HL-60 (cell line): ENCODE results near the gene CNOT11.
A peak's percentile ranks its signal among the peaks of the same experiment; 100 is the strongest.

Experiments
- DNase-seq, 2 experiments: peaks; one replicate each; pipeline ENCODE4 v3.0.0-alpha.2; 2010 to 2020; ENCODE audit warnings: low read depth in 1 of 2, low spot score in 1 of 2
- H3K27ac ChIP-seq: fragments of 250-450 bp; sonication (Bioruptor Pico); replicated peaks from 2 replicates; pipeline ENCODE4 v1.5.1; 2020; ENCODE audit warnings: mild to moderate bottlenecking, moderate library complexity
- H3K27me3 ChIP-seq: fragments of 250-450 bp; sonication (Bioruptor Pico); 2 replicates; pipeline ENCODE4 v1.5.1; 2021; ENCODE audit warnings: mild to moderate bottlenecking, moderate library complexity; ENCODE audit not compliant: insufficient read depth, poor library complexity, severe bottlenecking
- H3K4me3 ChIP-seq: replicated peaks from 2 replicates; pipeline ENCODE4 v1.5.1; 2011; ENCODE audit warnings: mild to moderate bottlenecking, control low read depth, low read length; ENCODE audit not compliant: insufficient read depth
- CTCF ChIP-seq: IDR thresholded peaks from one replicate; pipeline ENCODE4 v1.5.1; 2011; ENCODE audit warnings: low read length, control low read depth, inconsistent platforms; ENCODE audit not compliant: insufficient read depth
- GABPA ChIP-seq: IDR thresholded peaks from 2 replicates; pipeline ENCODE4 v1.6.1; 2012; ENCODE audit warnings: low read depth
- POLR2AphosphoS5 ChIP-seq: IDR thresholded peaks from 2 replicates; pipeline ENCODE4 v1.6.1; 2012; ENCODE audit warnings: low read depth
- REST ChIP-seq: IDR thresholded peaks from 2 replicates; pipeline ENCODE4 v1.6.1; 2012; ENCODE audit warnings: low read depth; ENCODE audit not compliant: insufficient replicate concordance
- SPI1 ChIP-seq: IDR thresholded peaks from 2 replicates; pipeline ENCODE4 v1.6.1; 2012; ENCODE audit warnings: low read depth, mild to moderate bottlenecking, borderline replicate concordance

CNOT11 gene

GRCh38 chr2:101303688-101304087, 51.0 kb downstream of the CNOT11 start:
- no peaks in the 10 kb centered on the region for H3K27me3 ChIP-seq
- no peak overlapping the region for H3K4me3 ChIP-seq
- no peak overlapping the region for H3K27ac ChIP-seq
- no peak for DNase-seq
- no peak for TF ChIP-seq REST

- H3K27ac ChIP-seq = no peak overlapping the region
- TF ChIP-seq GABPA (no peak), SPI1 (no peak), REST (no peak), CTCF (no peak), POLR2AphosphoS5 (no peak)
- no peak for DNase-seq
- no peaks in the 10 kb centered on the region for H3K27me3 ChIP-seq
- H3K4me3 ChIP-seq = no peak overlapping the region
These were observed 52.3 kb downstream of the CNOT11 start for GRCh38 chr2:101305035-101305434.

GRCh38 chr2:101305492-101306078, 52.9 kb downstream of the CNOT11 start:
- no peaks in the 10 kb centered on the region for H3K27me3 ChIP-seq
- TF ChIP-seq REST (no peak), CTCF (no peak), SPI1 (no peak), GABPA (no peak), POLR2AphosphoS5 (no peak)
- no peak overlapping the region for H3K27ac ChIP-seq
- 0 out of 2 replicates have a peak overlapping the region, but pooled peaks have one; percentile 59 for H3K4me3 ChIP-seq
- no peak for DNase-seq

GRCh38 chr2:101306410-101306809, 53.7 kb downstream of the CNOT11 start:
- Histone ChIP-seq H3K27me3 (no peaks in the 10 kb centered on the region), H3K27ac (peak overlapping the region; percentile 72), H3K4me3 (peak overlapping the region; percentile 59)
- DNase-seq = peak; percentile 11 to 57
- no peak for TF ChIP-seq CTCF
- no peak for TF ChIP-seq REST
- no peak for TF ChIP-seq SPI1
- TF ChIP-seq POLR2AphosphoS5 = no peak
- TF ChIP-seq GABPA = no peak
